AG08395 (cell line): ENCODE results near the gene DLG2.
"Not testable (repeated sequence)": the region's sequence is repeated elsewhere in the genome, so short reads cannot be mapped to it uniquely, and the experiment has no call there.

Source experiments
- DNase-seq: peaks from one replicate; pipeline ENCODE4 v3.0.0; 2012; ENCODE audit warnings: mixed read lengths, low spot score

Gene DLG2

DNA sequence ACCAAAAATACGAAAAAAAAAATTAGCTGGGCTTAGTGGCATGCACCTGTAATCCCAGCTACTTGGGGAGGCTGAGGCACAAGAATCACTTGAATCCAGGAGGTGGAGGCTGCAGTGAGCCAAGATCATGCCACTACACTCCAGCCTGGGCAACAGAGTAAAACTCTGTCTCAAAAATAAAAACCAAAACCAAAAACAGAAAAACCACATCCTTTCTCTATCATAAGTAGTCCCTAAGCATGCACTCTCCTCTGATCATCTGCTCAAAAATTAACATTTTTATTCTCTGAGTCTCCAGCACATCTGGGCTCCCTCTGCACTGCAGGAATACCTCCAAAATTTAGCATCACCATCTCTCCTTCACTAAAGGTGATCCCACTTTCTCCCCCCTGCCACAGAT lies 516.9 kb downstream of the DLG2 start:
- DNase-seq = not testable (repeated sequence)

DNA sequence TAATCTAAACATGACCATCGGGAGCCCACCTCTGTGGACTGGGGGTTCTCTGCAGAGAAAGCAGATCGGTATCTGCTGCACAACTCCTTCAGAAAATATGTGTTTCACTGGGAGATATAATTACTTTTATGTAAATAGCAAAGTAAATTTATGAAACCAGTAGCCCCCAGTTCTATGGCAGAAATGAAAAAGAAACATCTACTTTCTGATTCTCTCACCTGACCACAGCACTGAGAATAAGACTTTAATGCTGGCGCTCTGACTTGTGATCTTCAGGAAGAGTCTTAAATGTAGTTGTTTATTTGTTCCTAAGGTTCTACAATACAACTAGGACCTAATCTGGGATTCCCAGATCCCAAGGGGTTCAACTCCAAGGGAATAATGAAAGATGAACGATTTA lies 518.0 kb downstream of the DLG2 start:
- no peak for DNase-seq

DNA sequence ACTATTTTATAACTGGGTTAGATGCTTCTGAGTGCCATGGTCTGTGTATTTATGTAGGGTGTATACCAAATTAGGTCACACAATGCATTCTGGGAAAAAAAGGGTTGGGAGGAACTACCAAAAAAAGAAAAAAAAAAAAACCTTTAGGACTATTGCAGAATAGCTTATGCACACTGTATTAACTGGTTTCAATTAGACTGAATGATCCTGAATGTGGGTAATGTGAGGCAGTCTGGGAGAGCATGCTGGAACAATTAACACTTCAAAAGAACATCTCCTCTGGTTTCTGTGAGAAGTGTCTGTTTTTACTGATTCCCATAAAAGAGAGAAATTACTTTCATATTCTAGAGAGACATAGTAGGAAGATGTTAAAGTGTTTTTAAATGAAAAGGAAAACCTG lies 521.3 kb downstream of the DLG2 start:
- no peak for DNase-seq

DNA sequence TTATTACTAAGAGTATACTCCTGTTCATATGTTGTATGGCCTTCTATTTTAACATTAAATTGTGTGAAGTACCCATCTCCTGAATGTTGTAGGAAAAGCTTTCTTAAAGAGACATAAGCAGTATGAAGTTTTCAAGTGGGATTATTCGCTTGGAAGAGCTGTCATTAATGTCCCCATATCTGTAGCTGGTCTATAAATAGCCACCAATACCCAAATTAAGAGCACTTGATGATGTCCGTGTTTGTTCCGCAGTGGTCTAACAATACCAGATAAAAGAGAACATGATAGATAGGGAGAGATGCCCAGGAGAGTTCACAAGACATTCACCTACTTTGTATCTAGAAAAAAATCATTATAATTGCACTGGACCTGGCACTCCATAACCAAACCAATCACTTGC lies 527.6 kb downstream of the DLG2 start:
- DNase-seq = no peak

DNA sequence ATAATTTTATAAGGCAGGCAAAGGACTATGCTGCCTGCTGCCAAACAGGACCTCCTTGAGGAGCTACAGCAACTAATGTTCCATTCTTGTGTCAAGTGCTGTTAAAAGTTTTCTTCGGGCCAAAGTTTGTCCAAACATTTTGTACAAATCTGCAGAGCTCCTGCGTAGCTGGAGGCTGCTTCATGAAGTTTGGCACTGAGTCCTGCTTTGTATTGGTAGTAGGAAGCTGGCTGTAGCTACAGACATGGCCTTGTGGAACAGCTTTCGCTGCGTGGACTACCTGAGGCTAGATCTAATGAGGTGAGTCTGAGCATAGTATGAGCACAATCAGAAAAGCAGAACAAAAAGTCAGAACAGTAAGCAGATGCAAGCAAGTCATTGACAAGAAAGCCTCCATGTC lies 528.1 kb downstream of the DLG2 start:
- DNase-seq = no peak

DNA sequence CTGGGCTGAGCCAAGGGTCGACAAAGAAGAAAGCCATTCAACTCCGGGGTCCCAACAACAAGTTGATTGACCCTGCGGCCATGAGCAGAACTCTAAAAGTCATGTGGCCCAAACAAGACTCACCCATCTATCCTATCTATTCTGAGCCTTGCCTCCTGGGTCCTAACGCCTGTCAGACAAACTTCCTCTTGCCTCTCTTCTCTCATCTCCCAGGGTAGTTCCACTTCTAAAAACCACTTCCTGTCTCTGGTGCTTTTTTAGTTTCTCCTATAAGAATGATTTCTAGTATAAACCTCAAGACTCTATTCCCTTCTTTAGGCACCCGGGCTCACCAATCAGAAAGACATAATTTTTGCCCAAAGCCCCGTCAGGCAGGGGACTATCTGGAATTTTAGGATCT lies 530.2 kb downstream of the DLG2 start:
- no peak for DNase-seq

DNA sequence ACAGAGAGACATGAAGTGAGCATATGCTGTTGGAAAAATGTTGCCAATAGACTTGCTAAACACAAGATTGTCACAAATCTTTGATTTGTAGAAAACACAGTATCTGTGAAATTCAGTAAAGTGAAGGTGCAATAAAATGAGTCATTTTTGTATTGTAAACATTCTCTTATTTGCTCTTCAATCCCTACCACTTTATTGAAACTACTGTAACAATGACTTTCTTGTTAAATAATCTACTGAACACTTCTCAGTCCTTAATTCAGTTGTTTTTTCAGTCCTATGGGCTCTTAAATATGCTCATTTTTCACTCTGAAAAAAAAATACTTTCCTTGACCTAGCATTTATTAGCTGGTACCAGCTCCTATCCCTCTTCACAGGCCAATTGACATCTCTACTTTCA lies 531.9 kb downstream of the DLG2 start:
- no peak for DNase-seq

DNA sequence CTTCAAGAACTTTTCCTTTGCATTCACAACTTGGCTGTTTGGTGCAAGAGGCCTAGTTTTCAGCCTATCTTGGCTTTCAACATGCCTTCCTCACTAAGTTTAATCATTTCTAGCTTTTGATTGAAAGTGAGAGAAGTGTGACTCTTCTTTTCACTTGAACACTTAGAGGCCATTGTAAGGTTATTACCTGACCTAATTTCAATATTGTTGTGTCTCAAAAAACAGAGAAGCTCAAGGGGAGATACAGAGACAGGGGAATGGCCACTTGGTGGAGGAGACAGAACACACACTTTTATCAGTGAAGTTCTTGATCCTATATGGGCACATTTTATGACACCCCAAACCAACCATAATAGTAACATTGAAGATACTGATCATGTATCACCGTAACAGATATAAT lies 532.3 kb downstream of the DLG2 start:
- no peak for DNase-seq

DNA sequence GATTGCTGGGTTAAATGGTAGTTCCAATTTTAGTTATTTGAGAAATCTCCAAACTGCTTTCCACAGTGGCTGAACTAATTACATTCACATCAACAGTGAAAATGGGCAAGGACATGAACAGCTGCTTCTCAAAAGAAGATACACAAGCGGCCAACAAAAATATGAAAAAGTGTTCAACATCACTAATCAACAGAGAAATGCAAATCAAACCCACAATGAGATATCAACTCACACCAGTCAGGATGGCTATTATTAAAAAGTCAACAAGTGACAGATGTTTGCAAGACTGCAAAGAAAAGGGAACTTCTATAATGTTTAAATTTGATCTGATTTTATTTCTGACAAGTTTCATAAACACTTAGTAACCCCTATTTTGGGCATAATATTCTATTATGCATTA lies 537.5 kb downstream of the DLG2 start:
- no peak for DNase-seq

DNA sequence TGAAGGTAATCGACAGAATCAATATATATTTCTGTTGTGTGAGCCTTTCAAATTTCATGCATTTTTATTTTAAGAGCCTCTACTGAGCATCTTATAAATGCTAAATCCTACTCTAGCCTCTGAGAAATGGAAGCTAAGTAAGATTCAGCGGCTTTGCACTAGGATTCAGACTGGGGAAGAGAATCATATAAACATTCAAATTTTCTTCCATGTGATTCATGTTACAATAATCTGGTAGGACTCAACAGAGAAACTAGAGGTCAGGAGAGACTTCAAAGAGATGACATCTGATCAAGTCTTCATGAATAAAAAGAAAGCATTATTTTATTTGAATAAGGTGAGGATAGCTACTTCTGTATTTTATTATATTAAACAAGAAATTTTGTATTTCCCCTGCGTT lies 538.9 kb downstream of the DLG2 start:
- no peak for DNase-seq

DNA sequence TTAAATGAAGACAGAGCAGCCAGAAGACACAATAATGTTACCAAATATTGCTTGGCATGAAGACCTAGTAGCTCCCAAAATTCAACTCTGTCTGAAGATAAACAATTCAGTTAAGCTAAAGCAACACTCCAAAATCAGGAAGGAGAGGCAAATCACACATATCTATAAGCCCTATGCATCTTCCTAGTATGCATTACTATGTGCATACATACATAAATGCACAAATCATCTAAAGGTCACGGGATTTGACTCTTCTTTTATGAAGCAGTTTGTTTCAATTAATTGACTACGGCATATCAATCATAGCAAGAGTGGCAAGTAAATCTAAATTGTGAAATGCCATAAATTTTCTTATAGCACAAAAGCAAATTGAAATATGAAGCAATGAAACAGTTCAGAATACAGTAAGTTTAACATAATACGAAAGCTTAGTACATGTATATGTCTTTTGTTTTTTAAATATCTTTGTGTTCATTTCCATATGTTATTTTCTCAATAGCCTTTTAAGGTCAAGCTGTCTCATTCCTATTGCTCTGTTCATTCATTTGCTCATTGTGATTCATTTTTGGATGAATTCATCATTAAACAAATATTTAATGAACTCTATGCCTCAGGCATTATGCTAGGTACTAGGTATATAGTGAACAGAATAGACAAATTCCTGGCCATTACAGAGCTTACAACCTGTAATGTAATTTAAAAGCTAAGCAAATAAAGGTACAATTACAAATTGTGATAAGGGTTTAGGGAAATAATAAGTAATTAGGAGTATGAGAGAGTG lies 540.5 kb downstream of the DLG2 start:
- no peak for DNase-seq

DNA sequence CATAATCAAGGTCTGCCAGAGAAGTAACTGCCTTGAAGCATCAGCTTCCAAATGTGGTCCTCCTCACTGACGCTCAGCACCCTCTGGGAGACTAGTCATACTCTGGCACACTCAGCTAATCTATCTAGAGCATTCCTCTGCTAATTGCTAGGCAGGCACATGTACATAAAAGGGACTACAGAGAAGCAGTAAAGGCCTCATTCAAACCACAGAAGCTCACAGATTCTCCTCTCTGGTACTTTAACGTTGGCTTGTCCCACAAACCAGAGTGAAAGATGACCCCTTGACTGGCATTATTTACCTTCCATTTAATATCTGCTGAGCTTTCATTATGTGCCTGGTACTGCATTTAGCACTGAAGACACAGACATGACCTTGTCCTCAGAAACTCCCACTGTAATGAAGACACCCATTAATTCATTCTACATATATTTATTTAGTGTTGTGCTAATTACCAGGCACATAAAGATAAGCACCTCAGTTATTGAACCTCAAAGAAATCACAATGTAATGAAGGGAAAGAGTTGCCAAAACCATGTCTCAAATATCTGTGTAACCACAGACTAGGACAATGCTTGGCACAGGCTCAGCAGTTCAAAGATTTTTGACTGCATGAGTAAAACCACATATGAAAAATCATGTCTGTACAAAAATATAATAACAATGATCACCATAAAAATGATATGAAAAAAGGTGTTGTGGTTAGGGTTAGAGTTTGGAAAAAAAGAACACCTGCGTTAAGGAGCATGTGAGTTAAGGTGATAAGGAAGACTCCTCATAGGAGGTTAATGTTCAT lies 550.4 kb downstream of the DLG2 start:
- peak; percentile 43 for DNase-seq

DNA sequence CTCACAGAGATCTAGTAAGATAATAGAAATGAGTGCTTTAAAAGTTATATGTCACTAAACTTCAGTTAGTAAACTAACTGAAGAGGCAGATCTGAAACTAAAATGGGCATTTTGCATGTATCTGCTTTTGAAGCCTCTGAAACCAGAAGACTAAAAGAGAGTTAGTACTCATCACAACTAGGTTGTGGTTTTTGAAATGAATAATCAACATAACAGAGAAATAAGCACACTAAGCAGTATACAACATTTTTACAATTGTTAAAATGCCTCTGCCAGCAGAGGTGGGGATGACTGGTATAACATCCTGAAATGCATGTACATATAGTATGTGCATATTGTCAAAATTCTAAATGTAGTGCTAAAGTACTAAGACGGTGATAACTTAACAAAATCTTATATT lies 564.5 kb downstream of the DLG2 start:
- DNase-seq = no peak

DNA sequence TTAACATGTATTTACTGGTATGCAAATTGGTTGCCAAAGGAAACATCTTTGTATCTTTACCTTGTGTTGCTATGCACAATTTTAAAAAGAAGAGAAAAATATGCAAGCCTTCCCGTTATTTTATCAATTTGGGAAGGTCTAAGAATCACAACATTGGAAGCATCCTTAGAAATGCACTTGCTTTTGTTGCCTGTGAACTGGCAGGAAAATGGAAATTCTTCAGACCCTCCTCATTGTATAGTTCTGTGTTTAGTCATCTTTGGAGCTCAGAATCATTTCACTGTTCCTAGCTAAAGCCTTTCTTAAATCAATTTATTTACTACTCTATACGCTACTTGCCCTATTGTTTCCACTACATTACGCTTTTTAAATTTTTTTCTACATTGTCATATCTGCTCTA lies 574.5 kb downstream of the DLG2 start:
- no peak for DNase-seq

DNA sequence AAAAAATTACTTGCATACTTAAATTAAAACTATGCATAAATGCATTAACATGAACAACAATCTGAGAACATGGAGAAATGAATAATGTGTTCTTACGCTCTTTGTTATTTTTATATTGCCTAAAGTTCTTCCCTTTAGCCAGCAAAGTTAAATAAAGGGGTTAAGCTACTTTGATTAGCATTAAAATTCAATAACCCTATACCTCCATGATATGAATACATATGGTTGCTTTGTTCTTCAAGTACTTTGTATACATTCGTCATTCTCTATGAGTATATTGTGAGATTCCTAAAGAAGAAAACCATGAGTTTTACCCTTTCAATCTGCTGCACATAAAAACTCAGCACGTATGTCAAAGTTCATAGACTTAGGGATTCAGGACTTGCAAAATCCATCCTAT lies 578.3 kb downstream of the DLG2 start:
- no peak for DNase-seq

DNA sequence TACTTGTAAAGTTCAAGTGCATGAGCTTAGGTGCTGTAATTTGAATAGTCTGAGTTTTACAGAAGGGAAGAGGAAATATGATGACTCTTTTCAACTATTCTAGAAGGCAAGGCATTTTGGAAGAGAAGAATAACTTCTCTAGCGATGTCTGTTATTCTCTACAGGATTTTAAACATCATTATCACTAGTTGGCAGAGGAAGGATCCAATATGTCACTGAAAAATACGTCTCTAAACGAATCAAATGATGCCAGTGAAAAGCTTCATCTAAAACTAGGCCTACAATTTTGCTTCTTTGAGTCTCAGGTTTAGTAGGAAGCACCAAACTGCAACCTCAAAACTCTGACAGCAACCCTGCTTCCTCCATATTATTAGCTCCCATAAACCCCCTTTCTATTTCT lies 581.4 kb downstream of the DLG2 start:
- no peak for DNase-seq

DNA sequence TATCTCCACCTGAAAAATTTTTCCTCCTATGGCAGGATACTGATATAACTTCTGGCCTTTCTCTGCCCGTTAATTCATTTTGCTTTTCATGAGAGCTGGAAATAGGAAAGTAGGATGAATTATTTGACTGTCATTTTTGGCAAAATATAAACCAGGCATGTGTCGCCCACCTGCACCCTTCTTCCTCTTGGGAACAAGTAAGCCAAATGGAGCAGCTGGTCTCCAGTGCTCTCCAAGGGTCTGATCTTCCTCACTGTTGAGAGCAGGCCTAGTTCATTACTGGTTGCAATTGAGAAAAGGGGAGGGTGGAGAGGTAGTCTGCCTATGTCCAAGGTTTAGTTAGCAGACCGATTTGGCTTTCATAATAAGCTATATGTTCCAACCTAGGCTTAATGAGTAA lies 582.2 kb downstream of the DLG2 start:
- DNase-seq = no peak

DNA sequence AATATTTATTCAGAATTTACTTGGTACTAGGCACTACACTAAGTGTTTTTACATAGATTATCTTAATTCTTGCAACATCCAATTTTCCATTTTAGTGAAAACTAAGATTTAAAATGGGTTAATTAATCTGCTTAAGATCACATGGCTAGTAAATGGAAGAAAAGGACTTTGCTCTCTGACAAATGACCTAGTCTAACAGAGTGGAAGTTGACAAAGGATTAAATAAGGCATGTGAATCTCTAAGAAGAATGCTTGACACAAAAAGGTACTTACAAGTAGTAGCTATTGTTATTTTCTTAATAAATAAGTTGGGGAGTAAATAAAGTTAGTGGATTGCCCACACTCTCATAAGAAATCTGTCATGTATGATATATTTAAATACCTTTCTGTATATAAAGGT lies 584.8 kb downstream of the DLG2 start:
- no peak for DNase-seq

DNA sequence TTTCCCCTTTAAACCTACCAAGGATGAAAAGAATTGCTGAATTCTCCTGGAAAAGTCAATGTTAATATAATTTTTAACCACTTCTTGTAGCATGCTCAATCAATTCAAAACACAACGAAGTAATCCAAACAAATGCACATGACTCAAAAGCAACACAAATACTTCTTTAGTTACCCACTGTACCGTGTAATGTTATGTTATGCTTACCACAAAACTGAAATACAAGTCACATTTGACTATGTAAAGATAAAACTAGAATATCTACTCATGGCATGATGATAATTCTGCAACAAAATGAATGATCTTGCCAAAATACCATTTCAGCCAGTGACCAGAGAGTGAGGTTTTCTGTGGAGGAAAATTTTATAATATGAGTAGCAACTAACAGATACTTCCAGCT lies 587.0 kb downstream of the DLG2 start:
- no peak for DNase-seq

DNA sequence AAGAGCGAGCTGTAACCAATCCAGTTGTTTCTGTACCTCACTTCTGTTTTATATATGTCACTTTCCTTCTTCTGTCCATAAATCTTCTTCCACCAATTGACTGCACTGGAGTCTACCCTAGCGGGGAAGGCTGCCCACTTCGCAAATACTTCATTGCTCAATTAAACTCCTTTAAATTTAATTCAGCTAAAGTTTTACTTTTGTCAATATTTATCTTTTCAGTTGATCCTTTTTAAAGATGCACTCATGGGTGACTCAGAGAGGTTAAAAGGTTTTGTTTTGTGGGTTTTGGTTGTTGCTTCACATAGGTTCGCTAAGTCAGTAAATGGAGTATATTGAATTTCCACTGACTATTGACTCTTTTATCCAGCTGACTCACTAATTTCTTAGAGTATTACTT lies 597.2 kb downstream of the DLG2 start:
- no peak for DNase-seq

DNA sequence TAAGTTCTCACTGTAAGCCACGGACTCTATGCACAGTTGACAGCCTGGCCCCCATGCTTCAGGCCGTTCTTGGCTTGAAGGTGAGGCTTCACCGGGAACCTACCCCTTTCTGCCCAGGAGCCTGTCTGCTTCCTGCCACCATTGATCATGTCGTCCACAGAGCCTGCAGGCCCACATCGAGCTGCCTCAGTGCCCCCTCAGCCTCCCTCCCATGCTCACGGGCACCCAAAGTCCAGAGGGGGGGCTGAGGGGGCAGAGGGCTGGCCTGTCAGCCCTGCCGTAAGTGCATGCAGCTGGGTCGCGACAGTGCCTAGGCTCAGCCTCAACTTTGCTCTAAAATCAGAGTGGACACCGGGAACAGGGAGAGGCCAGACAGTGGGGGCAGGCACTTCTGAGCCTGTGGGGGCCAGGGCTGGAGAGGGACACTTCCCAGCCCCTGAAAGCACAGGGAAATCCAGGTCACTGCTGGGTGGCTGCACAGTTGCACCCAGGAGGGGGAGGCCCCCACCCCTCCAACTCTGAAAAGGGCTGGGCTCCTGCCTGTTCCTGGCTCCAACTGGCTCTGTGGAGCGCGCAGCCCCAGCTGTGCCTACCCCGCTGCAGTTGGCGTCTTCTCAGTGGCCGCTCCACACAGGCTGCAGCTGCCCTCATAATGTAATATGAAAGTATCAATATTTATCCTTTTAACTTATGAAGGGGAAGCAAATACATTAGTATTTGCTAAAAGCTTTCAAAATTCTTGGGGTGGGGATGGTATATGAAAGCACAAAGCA lies 598.6 kb downstream of the DLG2 start:
- no peak for DNase-seq

DNA sequence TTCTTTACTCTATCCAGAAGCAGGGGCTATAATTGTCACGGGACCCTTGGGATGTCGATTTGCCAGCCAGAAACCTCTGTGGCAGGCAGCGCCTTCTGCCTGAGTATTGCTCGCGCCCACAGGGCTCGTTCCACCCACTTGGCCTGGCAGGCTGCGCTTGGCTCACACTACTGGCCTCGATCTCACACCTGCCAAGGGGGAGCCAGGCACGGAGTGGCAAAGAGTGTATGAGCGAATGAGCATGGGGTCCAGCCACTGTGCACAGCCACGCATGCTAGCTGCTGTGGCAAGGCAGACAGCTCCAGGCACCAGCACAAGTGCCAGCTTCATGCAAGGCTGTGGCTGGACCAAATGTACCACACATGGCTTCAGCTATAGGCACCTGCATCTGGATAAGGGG lies 599.8 kb downstream of the DLG2 start:
- DNase-seq = no peak

DNA sequence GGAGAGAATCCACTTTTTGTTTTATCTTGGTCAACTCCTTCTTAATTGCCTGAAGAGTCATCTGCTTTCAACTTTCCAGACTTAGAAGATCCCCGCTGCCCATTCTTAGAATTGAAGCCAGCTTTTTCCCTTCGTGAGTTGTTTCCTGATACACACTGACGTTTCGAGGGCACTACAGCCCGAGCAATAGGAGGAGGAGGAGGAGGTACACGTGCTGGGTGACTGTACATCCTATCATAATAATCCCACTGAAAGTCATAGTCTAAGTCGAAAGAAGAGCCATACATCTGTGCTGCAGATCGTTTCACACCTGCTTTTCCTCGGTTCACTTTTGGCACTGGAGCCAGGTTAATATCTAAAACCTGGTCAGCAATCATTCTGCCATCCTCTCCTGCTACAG lies 606.1 kb downstream of the DLG2 start:
- peak; percentile 4 for DNase-seq
